CD4-positive, CD25-positive, alpha-beta regulatory T cell (primary cell): Measurements from ENCODE around the gene STMN1. TPM values are rescaled to one million over a fixed set of nuclear protein-coding genes. Genes with fewer than 3 reads are reported as not detected.
"Not testable (repeated sequence)": the region's sequence is repeated elsewhere in the genome, so short reads cannot be mapped to it uniquely, and the experiment has no call there.

Source experiments
- ATAC-seq, 2 donors: fragments of 150-1000 bp; cut with Tn5 transposase; one replicate each; pipeline ENCODE4 v1.10.0; 2021; ENCODE audit warnings: low read depth in 2 of 2, moderate number of reproducible peaks in 2 of 2, moderate library complexity in 1 of 2
- DNase-seq, 3 donors: peaks; one replicate each; pipeline versions ENCODE4 v3.0.0 to v3.0.0-alpha.2; 2012 to 2022; ENCODE audit warnings: mixed read lengths in 1 of 3
- H3K27ac ChIP-seq: one replicate; pipeline ENCODE4 v1.7.0; 2013; ENCODE audit warnings: mild to moderate bottlenecking, low read length; ENCODE audit not compliant: insufficient read depth, poor library complexity, severe bottlenecking
- H3K27me3 ChIP-seq: one replicate; pipeline ENCODE4 v1.7.0; 2013; ENCODE audit warnings: low read length; ENCODE audit not compliant: control insufficient read depth, insufficient read depth
- H3K36me3 ChIP-seq: one replicate; pipeline ENCODE4 v1.7.0; 2013; ENCODE audit warnings: mild to moderate bottlenecking, low read length, moderate library complexity; ENCODE audit not compliant: control insufficient read depth, insufficient read depth
- H3K4me1 ChIP-seq: 2 replicates; pipeline ENCODE4 v1.7.0; 2013; ENCODE audit warnings: mild to moderate bottlenecking, low read length; ENCODE audit not compliant: insufficient read depth, control insufficient read depth, poor library complexity, severe bottlenecking
- H3K4me3 ChIP-seq: one replicate; pipeline ENCODE4 v1.7.0; 2013; ENCODE audit warnings: low read depth, mild to moderate bottlenecking, low read length, moderate library complexity
- H3K9me3 ChIP-seq, 2 experiments: 1 replicate in 1 of 2; 2 replicates in 1 of 2; pipeline ENCODE4 v1.7.0; 2013; ENCODE audit warnings: low read length in 2 of 2, mild to moderate bottlenecking in 1 of 2, moderate library complexity in 1 of 2; ENCODE audit not compliant: control insufficient read depth in 2 of 2
- H3K27ac Mint-ChIP-seq, 3 donors: one replicate each; pipeline ENCODE4 v1.8.0; 2020 to 2022; ENCODE audit warnings: mild to moderate bottlenecking in 3 of 3, mixed read lengths in 3 of 3, moderate library complexity in 2 of 3
- H3K27me3 Mint-ChIP-seq: one replicate; pipeline ENCODE4 v1.8.0; 2022; ENCODE audit warnings: mild to moderate bottlenecking, mixed read lengths
- H3K36me3 Mint-ChIP-seq: one replicate; pipeline ENCODE4 v1.8.0; 2020; ENCODE audit warnings: mixed read lengths
- H3K4me1 Mint-ChIP-seq, 4 donors: one replicate each; pipeline ENCODE4 v1.8.0; 2020 to 2022; ENCODE audit warnings: mixed read lengths in 4 of 4, mild to moderate bottlenecking in 1 of 4
- H3K4me3 Mint-ChIP-seq, 4 donors: one replicate each; pipeline ENCODE4 v1.8.0; 2020 to 2022; ENCODE audit warnings: mild to moderate bottlenecking in 4 of 4, mixed read lengths in 4 of 4, moderate library complexity in 3 of 4
- H3K9me3 Mint-ChIP-seq, 7 donors: one replicate each; pipeline ENCODE4 v1.8.0; 2020 to 2022; ENCODE audit warnings: mixed read lengths in 7 of 7, mild to moderate bottlenecking in 3 of 7, moderate library complexity in 2 of 7
- polyA plus RNA-seq, 4 donors: library from polyadenylated mRNA; unstranded; fragments of 300-500 nt; fragmentation: Illumina TruSeq; gene quantifications; one replicate each; pipeline ENCODE4 v1.2.3, GENCODE V29; 2021
- total RNA-seq: library from RNA; stranded (reverse); gene quantifications from one replicate; pipeline ENCODE4 v1.2.3, GENCODE V29; 2022

The STMN1 gene
- total and polyA plus RNA-seq, 5 donors from 2014 or later: 44.9 to 242 (median 181) TPM

- no peak for ATAC-seq
- peaks cover 0 to 5% (median 0%) of the 10 kb centered on the region in 4 donors for H3K4me1 Mint-ChIP-seq
- H3K4me3 Mint-ChIP-seq: no peak overlapping the region
- no peaks in the 10 kb centered on the region for H3K27me3 ChIP-seq
- no peak for DNase-seq
- peaks cover 0 to 8% of the 10 kb centered on the region in 2 experiments for H3K9me3 ChIP-seq
- no peak overlapping the region for H3K27ac ChIP-seq
- H3K27me3 Mint-ChIP-seq: peaks cover 13% of the 10 kb centered on the region
- no peaks in the 10 kb centered on the region for H3K4me1 ChIP-seq
- H3K27ac Mint-ChIP-seq: no peak overlapping the region
- no peak overlapping the region for H3K4me3 ChIP-seq
- peaks cover 0 to 10% (median 2%) of the 10 kb centered on the region in 7 donors for H3K9me3 Mint-ChIP-seq
- no peaks in the 10 kb centered on the region for H3K36me3 Mint-ChIP-seq
- H3K36me3 ChIP-seq: no peaks in the 10 kb centered on the region
Measured at GRCh38 chr1:25944986-25945385, 38.8 kb upstream of the STMN1 start.

GRCh38 chr1:25943511-25943910 lies 37.3 kb upstream of the STMN1 start:
- H3K36me3 Mint-ChIP-seq, ATAC-seq, H3K9me3 ChIP-seq, DNase-seq, H3K36me3 ChIP-seq, H3K4me3 Mint-ChIP-seq, H3K27me3 ChIP-seq, H3K4me1 ChIP-seq, H3K4me1 Mint-ChIP-seq, H3K4me3 ChIP-seq, H3K27ac Mint-ChIP-seq, H3K27ac ChIP-seq: not testable (repeated sequence)
- Mint-ChIP-seq H3K27me3 (peaks cover 15% of the 10 kb centered on the region), H3K9me3 (peaks cover 0 to 10% (median 2%) of the 10 kb centered on the region in 7 donors)

- ATAC-seq (no peak), DNase-seq (no peak)
- Mint-ChIP-seq H3K4me1 (peaks cover 0 to 5% (median 0%) of the 10 kb centered on the region in 4 donors), H3K36me3 (no peaks in the 10 kb centered on the region), H3K4me3 (no peak overlapping the region), H3K9me3 (peaks cover 0 to 1% (median 0%) of the 10 kb centered on the region in 7 donors), H3K27ac (no peak overlapping the region), H3K27me3 (peaks cover 18% of the 10 kb centered on the region)
- no peaks in the 10 kb centered on the region for H3K36me3 ChIP-seq
- H3K4me1 ChIP-seq: no peaks in the 10 kb centered on the region
- no peaks in the 10 kb centered on the region for H3K27me3 ChIP-seq
- no peak overlapping the region for H3K4me3 ChIP-seq
- no peaks in the 10 kb centered on the region for H3K9me3 ChIP-seq
- no peak overlapping the region for H3K27ac ChIP-seq
Measured at GRCh38 chr1:25936947-25937346, 30.7 kb upstream of the STMN1 start.

- no peak for ATAC-seq
- Mint-ChIP-seq H3K27me3 (peaks cover 13% of the 10 kb centered on the region), H3K4me1 (peaks cover 0 to 5% (median 0%) of the 10 kb centered on the region in 4 donors), H3K4me3 (no peak overlapping the region), H3K9me3 (peaks cover 0 to 1% (median 0%) of the 10 kb centered on the region in 7 donors), H3K27ac (peak overlapping the region in 1 of 3 donors; percentile 11), H3K36me3 (no peaks in the 10 kb centered on the region)
- Histone ChIP-seq H3K36me3 (no peaks in the 10 kb centered on the region), H3K27me3 (no peaks in the 10 kb centered on the region), H3K9me3 (no peaks in the 10 kb centered on the region), H3K4me1 (no peaks in the 10 kb centered on the region), H3K4me3 (no peak overlapping the region), H3K27ac (no peak overlapping the region)
- DNase-seq: no peak
Measured at GRCh38 chr1:25933479-25934365, 27.5 kb upstream of the STMN1 start.

GRCh38 chr1:25932811-25933400 lies 26.7 kb upstream of the STMN1 start:
- not testable (repeated sequence) for H3K27me3 ChIP-seq, H3K4me3 Mint-ChIP-seq, H3K4me3 ChIP-seq, H3K36me3 ChIP-seq, DNase-seq, H3K27ac ChIP-seq, H3K27ac Mint-ChIP-seq, H3K4me1 Mint-ChIP-seq, H3K9me3 Mint-ChIP-seq, ATAC-seq, H3K36me3 Mint-ChIP-seq, H3K9me3 ChIP-seq, H3K4me1 ChIP-seq
- peaks cover 13% of the 10 kb centered on the region for H3K27me3 Mint-ChIP-seq

GRCh38 chr1:25932321-25932720 lies 26.1 kb upstream of the STMN1 start:
- no peaks in the 10 kb centered on the region for H3K9me3 ChIP-seq
- no peak overlapping the region for H3K4me3 ChIP-seq
- Mint-ChIP-seq H3K27me3 (peaks cover 14% of the 10 kb centered on the region), H3K4me3 (no peak overlapping the region), H3K36me3 (no peaks in the 10 kb centered on the region), H3K9me3 (peaks cover 0 to 1% (median 0%) of the 10 kb centered on the region in 7 donors), H3K27ac (no peak overlapping the region), H3K4me1 (peaks cover 0 to 5% (median 0%) of the 10 kb centered on the region in 4 donors)
- ATAC-seq: no peak
- no peaks in the 10 kb centered on the region for H3K36me3 ChIP-seq
- no peak for DNase-seq
- H3K27ac ChIP-seq: no peak overlapping the region
- no peaks in the 10 kb centered on the region for H3K27me3 ChIP-seq
- H3K4me1 ChIP-seq: no peaks in the 10 kb centered on the region

GRCh38 chr1:25929016-25929415 lies 22.8 kb upstream of the STMN1 start:
- H3K4me3 ChIP-seq: no peak overlapping the region
- H3K27ac ChIP-seq: no peak overlapping the region
- no peak for DNase-seq
- Mint-ChIP-seq H3K27ac (peak overlapping the region in 1 of 3 donors; percentile 20), H3K27me3 (peaks cover 35% of the 10 kb centered on the region), H3K4me1 (peaks cover 0 to 5% (median under 1%) of the 10 kb centered on the region in 4 donors), H3K4me3 (no peak overlapping the region), H3K36me3 (no peaks in the 10 kb centered on the region), H3K9me3 (peaks cover 0 to 1% (median 0%) of the 10 kb centered on the region in 7 donors)
- no peaks in the 10 kb centered on the region for H3K36me3 ChIP-seq
- H3K4me1 ChIP-seq: no peaks in the 10 kb centered on the region
- H3K9me3 ChIP-seq: no peaks in the 10 kb centered on the region
- no peak for ATAC-seq
- no peaks in the 10 kb centered on the region for H3K27me3 ChIP-seq
